Progenitor cell of endocrine pancreas (in vitro differentiated cells): ENCODE data around the gene ADARB2. TPM values are rescaled to one million over a fixed set of nuclear protein-coding genes. Genes with fewer than 3 reads are reported as not detected.
"Not testable (repeated sequence)": the region's sequence is repeated elsewhere in the genome, so short reads cannot be mapped to it uniquely, and the experiment has no call there.

Experiments used
- DNase-seq: peaks from one replicate; pipeline ENCODE4 v3.0.0; 2021; ENCODE audit warnings: low spot score; ENCODE audit not compliant: unreplicated experiment
- H3K27ac Mint-ChIP-seq: 2 replicates; pipeline ENCODE4 v1.8.0; 2021; ENCODE audit warnings: mild to moderate bottlenecking, moderate library complexity, mixed read lengths
- H3K27me3 Mint-ChIP-seq: 2 replicates; pipeline ENCODE4 v1.8.0; 2021; ENCODE audit warnings: mixed read lengths
- H3K36me3 Mint-ChIP-seq: 2 replicates; pipeline ENCODE4 v1.8.0; 2022; ENCODE audit warnings: mixed read lengths; ENCODE audit not compliant: insufficient read depth
- H3K4me1 Mint-ChIP-seq: 2 replicates; pipeline ENCODE4 v1.8.0; 2021; ENCODE audit warnings: low read depth, mixed read lengths
- H3K4me3 Mint-ChIP-seq: 2 replicates; pipeline ENCODE4 v1.8.0; 2021; ENCODE audit warnings: low read depth, mild to moderate bottlenecking, moderate library complexity, mixed read lengths
- H3K9me3 Mint-ChIP-seq: 2 replicates; pipeline ENCODE4 v1.8.0; 2021; ENCODE audit warnings: low read depth, mixed read lengths
- CTCF ChIP-seq: fragments of 200-600 bp; sonication (generic); IDR thresholded peaks from one replicate; pipeline ENCODE4 v1.5.0; 2021; ENCODE audit warnings: antibody characterized with exemption, mild to moderate bottlenecking; ENCODE audit not compliant: unreplicated experiment
- total RNA-seq: library from RNA; stranded (reverse); gene quantifications from 2 replicates; pipeline ENCODE4 v1.2.1, GENCODE V29; 2021

ADARB2 gene
- total RNA-seq, 1 donor from 2014 or later = 1.3 TPM

- peaks cover 14% of the 10 kb centered on the region for H3K27me3 Mint-ChIP-seq
- H3K4me3 Mint-ChIP-seq = no peak overlapping the region
- peaks cover 10% of the 10 kb centered on the region for H3K9me3 Mint-ChIP-seq
- peaks cover 3% of the 10 kb centered on the region for H3K36me3 Mint-ChIP-seq
- no peak for TF ChIP-seq CTCF
- DNase-seq = no peak
- H3K27ac Mint-ChIP-seq = no peak overlapping the region
- H3K4me1 Mint-ChIP-seq = peaks cover 2% of the 10 kb centered on the region
These were observed 303.1 kb downstream of the ADARB2 start for GRCh38 chr10:1434202-1434601.

- no peak overlapping the region for H3K27ac Mint-ChIP-seq
- H3K36me3 Mint-ChIP-seq = peaks cover 3% of the 10 kb centered on the region
- no peak for TF ChIP-seq CTCF
- peaks cover 10% of the 10 kb centered on the region for H3K9me3 Mint-ChIP-seq
- peaks cover 2% of the 10 kb centered on the region for H3K4me1 Mint-ChIP-seq
- no peak overlapping the region for H3K4me3 Mint-ChIP-seq
- no peak for DNase-seq
- H3K27me3 Mint-ChIP-seq = peaks cover 10% of the 10 kb centered on the region
These were observed 305.2 kb downstream of the ADARB2 start for GRCh38 chr10:1432161-1432560.

DNA sequence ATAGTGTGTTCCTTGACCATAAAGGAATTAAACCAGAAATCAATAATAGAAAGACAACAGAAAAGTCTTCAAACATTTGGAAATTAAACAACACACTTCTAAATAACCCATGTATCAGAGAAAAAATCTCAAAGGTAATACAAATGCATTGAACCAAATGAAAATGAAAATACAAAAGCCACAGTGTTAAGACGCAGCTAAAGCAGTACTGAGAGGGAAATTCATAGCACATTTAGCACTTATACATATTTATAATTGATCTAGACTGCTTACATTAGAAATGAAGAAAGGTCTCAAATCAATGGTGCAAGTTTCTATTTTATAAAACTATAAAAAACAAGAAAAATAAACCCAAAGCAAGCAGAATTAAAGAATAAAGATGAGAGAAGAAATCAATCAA lies 306.1 kb downstream of the ADARB2 start:
- Mint-ChIP-seq H3K27me3 (peaks cover 10% of the 10 kb centered on the region), H3K4me3 (no peak overlapping the region), H3K36me3 (peaks cover 3% of the 10 kb centered on the region), H3K4me1 (peaks cover 2% of the 10 kb centered on the region), H3K27ac (no peak overlapping the region), H3K9me3 (peaks cover 10% of the 10 kb centered on the region)
- TF ChIP-seq CTCF = no peak
- DNase-seq = no peak

GRCh38 chr10:1427521-1428186 lies 309.7 kb downstream of the ADARB2 start:
- DNase-seq, H3K27ac Mint-ChIP-seq, H3K4me1 Mint-ChIP-seq, H3K4me3 Mint-ChIP-seq, H3K36me3 Mint-ChIP-seq, H3K27me3 Mint-ChIP-seq: not testable (repeated sequence)
- H3K9me3 Mint-ChIP-seq = peaks cover 10% of the 10 kb centered on the region

- peaks cover 4% of the 10 kb centered on the region for H3K4me1 Mint-ChIP-seq
- no peak for TF ChIP-seq CTCF
- no peaks in the 10 kb centered on the region for H3K27me3 Mint-ChIP-seq
- H3K4me3 Mint-ChIP-seq = no peak overlapping the region
- DNase-seq = no peak
- no peak overlapping the region for H3K27ac Mint-ChIP-seq
- peaks cover 3% of the 10 kb centered on the region for H3K36me3 Mint-ChIP-seq
- H3K9me3 Mint-ChIP-seq = peaks cover 10% of the 10 kb centered on the region
These were observed 310.5 kb downstream of the ADARB2 start for GRCh38 chr10:1426786-1427185.

GRCh38 chr10:1425879-1426278 lies 311.4 kb downstream of the ADARB2 start:
- DNase-seq = no peak
- peaks cover 8% of the 10 kb centered on the region for H3K9me3 Mint-ChIP-seq
- no peak overlapping the region for H3K27ac Mint-ChIP-seq
- H3K36me3 Mint-ChIP-seq = peaks cover 2% of the 10 kb centered on the region
- H3K27me3 Mint-ChIP-seq = no peaks in the 10 kb centered on the region
- no peak overlapping the region for H3K4me3 Mint-ChIP-seq
- peaks cover 9% of the 10 kb centered on the region for H3K4me1 Mint-ChIP-seq
- TF ChIP-seq CTCF = no peak
